CD14-positive monocyte (primary cell): ENCODE measurements around the gene ARMC7. TPM values are rescaled to one million over a fixed set of nuclear protein-coding genes. Genes with fewer than 3 reads are reported as not detected.
A peak's percentile ranks its signal among the peaks of the same experiment; 100 is the strongest.

Source experiments
- DNase-seq, 3 donors: peaks; one replicate each; pipeline ENCODE4 v3.0.0-alpha.2; 2011 to 2022
- H2AFZ ChIP-seq: 2 replicates; pipeline ENCODE4 v1.6.0; 2012; ENCODE audit warnings: mild to moderate bottlenecking, low read depth, low read length, inconsistent platforms; ENCODE audit not compliant: insufficient read depth, poor library complexity, severe bottlenecking
- H3K27ac ChIP-seq, 2 donors: 1 replicate in 1 of 2; 2 replicates in 1 of 2; pipeline ENCODE4 v1.5.1; 2012 to 2013; ENCODE audit warnings: low read length in 2 of 2, control low read depth in 1 of 2, inconsistent platforms in 1 of 2, low read depth in 1 of 2, mild to moderate bottlenecking in 1 of 2
- H3K27me3 ChIP-seq, 2 donors: one replicate each; pipeline versions ENCODE4 v1.6.0 to v1.6.1; 2011 to 2013; ENCODE audit warnings: low read length in 2 of 2; ENCODE audit not compliant: control insufficient read depth in 2 of 2, insufficient read depth in 2 of 2
- H3K36me3 ChIP-seq, 2 donors: replicated peaks in 1 of 2; 1 replicate in 1 of 2; 2 replicates in 1 of 2; pipeline versions ENCODE4 v1.5.1 to v1.6.1; 2012 to 2013; ENCODE audit warnings: low read length in 2 of 2, control low read depth in 1 of 2, inconsistent platforms in 1 of 2, mild to moderate bottlenecking in 1 of 2; ENCODE audit not compliant: insufficient read depth in 2 of 2, control insufficient read depth in 1 of 2
- H3K4me1 ChIP-seq, 2 donors: 1 replicate in 1 of 2; 2 replicates in 1 of 2; pipeline versions ENCODE4 v1.5.1 to v1.6.1; 2012 to 2013; ENCODE audit warnings: low read length in 2 of 2, control low read depth in 1 of 2, inconsistent platforms in 1 of 2, mild to moderate bottlenecking in 1 of 2, moderate library complexity in 1 of 2; ENCODE audit not compliant: insufficient read depth in 2 of 2, control insufficient read depth in 1 of 2
- H3K4me2 ChIP-seq: replicated peaks from 2 replicates; pipeline ENCODE3; 2012; ENCODE audit warnings: low read length, moderate library complexity, mild to moderate bottlenecking; ENCODE audit not compliant: poor library complexity, severe bottlenecking; ENCODE audit errors: extremely low read depth
- H3K4me3 ChIP-seq, 3 experiments: fragments of 200-600 bp in 1 of 3; sonication (generic) in 1 of 3; replicated peaks in 1 of 3; 1 replicate in 2 of 3; 2 replicates in 1 of 3; pipeline ENCODE4 v1.5.1; 2011 to 2013; ENCODE audit warnings: low read length in 3 of 3, mild to moderate bottlenecking in 3 of 3, control low read depth in 2 of 3, low read depth in 2 of 3, inconsistent platforms in 1 of 3, moderate library complexity in 1 of 3
- H3K79me2 ChIP-seq: 2 replicates; pipeline ENCODE4 v1.6.0; 2012; ENCODE audit warnings: mild to moderate bottlenecking, control low read depth, inconsistent platforms, low read length, moderate library complexity; ENCODE audit not compliant: insufficient read depth
- H3K9ac ChIP-seq: 2 replicates; pipeline ENCODE4 v1.6.0; 2017; ENCODE audit warnings: low read length, mild to moderate bottlenecking; ENCODE audit not compliant: insufficient read depth, poor library complexity, severe bottlenecking
- H3K9me3 ChIP-seq, 2 donors: replicated peaks in 1 of 2; 1 replicate in 1 of 2; 2 replicates in 1 of 2; pipeline versions ENCODE4 v1.5.1 to v1.6.1; 2012 to 2013; ENCODE audit warnings: low read length in 2 of 2, control low read depth in 1 of 2; ENCODE audit not compliant: control insufficient read depth in 1 of 2, insufficient read depth in 1 of 2
- H4K20me1 ChIP-seq: 2 replicates; pipeline ENCODE4 v1.6.0; 2012; ENCODE audit warnings: mild to moderate bottlenecking, low read length, control low read depth, moderate library complexity; ENCODE audit not compliant: insufficient read depth
- H3K27ac Mint-ChIP-seq, 7 donors: one replicate each; pipeline ENCODE4 v1.8.0; 2020; ENCODE audit warnings: mild to moderate bottlenecking in 7 of 7, mixed read lengths in 7 of 7, moderate library complexity in 6 of 7, inconsistent platforms in 2 of 7
- H3K27me3 Mint-ChIP-seq, 3 donors: one replicate each; pipeline ENCODE4 v1.8.0; 2021 to 2022; ENCODE audit warnings: low read depth in 3 of 3, mild to moderate bottlenecking in 3 of 3, mixed read lengths in 3 of 3, moderate library complexity in 3 of 3, inconsistent platforms in 1 of 3
- H3K36me3 Mint-ChIP-seq, 2 donors: one replicate each; pipeline ENCODE4 v1.8.0; 2020; ENCODE audit warnings: mixed read lengths in 2 of 2, inconsistent platforms in 1 of 2, mild to moderate bottlenecking in 1 of 2
- H3K4me1 Mint-ChIP-seq: one replicate; pipeline ENCODE4 v1.8.0; 2020; ENCODE audit warnings: mild to moderate bottlenecking, mixed read lengths
- H3K4me3 Mint-ChIP-seq, 2 donors: one replicate each; pipeline ENCODE4 v1.8.0; 2020; ENCODE audit warnings: mild to moderate bottlenecking in 2 of 2, mixed read lengths in 2 of 2, moderate library complexity in 1 of 2
- H3K9me3 Mint-ChIP-seq, 7 donors: one replicate each; pipeline ENCODE4 v1.8.0; 2020 to 2022; ENCODE audit warnings: mixed read lengths in 7 of 7, mild to moderate bottlenecking in 6 of 7, moderate library complexity in 6 of 7, inconsistent platforms in 2 of 7
- CTCF ChIP-seq: fragments of 200-600 bp; IDR thresholded peaks from one replicate; pipeline ENCODE4 v1.8.0; 2022; ENCODE audit warnings: antibody characterized with exemption, mild to moderate bottlenecking
- WGBS: methylation state at CpG from one replicate; pipeline ENCODE4 v1.1.5; 2013; ENCODE audit warnings: missing lambda C conversion rate; ENCODE audit not compliant: insufficient coverage; 5-methylcytosine and 5-hydroxymethylcytosine counted together
- intact Hi-C, 2 donors: fragments of 100-400 bp; cut with micrococcal nuclease; formaldehyde crosslinking; loops; one replicate each; pipeline versions ENCODE4 v1.15.0 to v1.15.1; 2023
- polyA plus RNA-seq, 3 donors: library from polyadenylated mRNA; depleted of rRNA in 1 of 3; unstranded in 2 of 3; stranded (reverse) in 1 of 3; fragments of 300-500 nt in 2 of 3; fragments of >200 nt in 1 of 3; fragmentation: Illumina TruSeq in 2 of 3; gene quantifications; 1 replicate in 2 of 3; 2 replicates in 1 of 3; pipeline ENCODE4 v1.2.3, GENCODE V29; 2012 to 2021

Gene ARMC7
- polyA plus RNA-seq, 3 donors: 1.3 to 11.8 (median 2.1) TPM

GRCh38 chr17:75128694-75129505 lies 19.1 kb downstream of the ARMC7 start:
- no peak overlapping the region for H3K4me3 ChIP-seq
- H3K27ac ChIP-seq: no peak overlapping the region
- peaks cover 27% of the 10 kb centered on the region for H3K79me2 ChIP-seq
- DNase-seq: no peak
- no peak overlapping the region for H2AFZ ChIP-seq
- H3K27me3 Mint-ChIP-seq: no peaks in the 10 kb centered on the region
- H3K4me3 Mint-ChIP-seq: no peak overlapping the region
- no peaks in the 10 kb centered on the region for H3K9me3 ChIP-seq
- H3K9me3 Mint-ChIP-seq: no peaks in the 10 kb centered on the region
- no peaks in the 10 kb centered on the region for H3K27me3 ChIP-seq
- intact Hi-C loops: no loop called here
- H3K27ac Mint-ChIP-seq: no peak overlapping the region
- no peak overlapping the region for H3K4me2 ChIP-seq
- H3K4me1 ChIP-seq: peaks cover 37 to 51% of the 10 kb centered on the region in 2 donors
- H3K9ac ChIP-seq: no peak overlapping the region
- peaks cover 28% of the 10 kb centered on the region for H4K20me1 ChIP-seq
- no peak for TF ChIP-seq CTCF
- peaks cover 18 to 31% of the 10 kb centered on the region in 2 donors for H3K36me3 Mint-ChIP-seq
- H3K36me3 ChIP-seq: peaks cover 18 to 21% of the 10 kb centered on the region in 2 donors
- WGBS: 94% methylated on average over 23 of the region's 33 CpGs
- H3K4me1 Mint-ChIP-seq: peaks cover 40% of the 10 kb centered on the region

DNA sequence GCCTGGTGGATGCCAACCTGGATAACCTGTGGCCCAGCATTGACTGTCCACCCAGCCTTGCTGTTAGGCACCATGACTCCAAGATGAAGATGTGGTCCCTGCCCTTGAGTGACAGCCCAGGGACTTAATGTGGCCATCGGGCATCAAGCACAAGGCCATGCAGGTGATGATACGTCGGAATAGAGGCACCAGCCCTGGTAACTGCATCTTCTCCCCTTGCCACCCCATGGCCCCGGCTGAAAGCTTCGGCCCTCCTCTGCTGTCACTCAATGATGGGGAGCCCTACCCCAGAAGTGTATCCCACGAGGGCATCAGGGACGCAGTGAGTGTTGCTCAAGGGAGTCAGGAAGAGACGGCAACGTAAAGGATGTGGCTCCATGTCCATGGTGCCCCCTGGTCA lies 19.8 kb downstream of the ARMC7 start:
- H3K4me3 Mint-ChIP-seq: no peak overlapping the region

More for the DNA sequence above, 19.8 kb downstream of the ARMC7 start:
- peaks cover 24% of the 10 kb centered on the region for H4K20me1 ChIP-seq
- no peak overlapping the region for H3K27ac ChIP-seq
- peaks cover 30 to 44% of the 10 kb centered on the region in 2 donors for H3K4me1 ChIP-seq
- H3K4me1 Mint-ChIP-seq: peaks cover 33% of the 10 kb centered on the region
- H3K4me3 ChIP-seq: no peak overlapping the region
- H3K36me3 Mint-ChIP-seq: peaks cover 18 to 32% of the 10 kb centered on the region in 2 donors
- no peaks in the 10 kb centered on the region for H3K27me3 Mint-ChIP-seq
- DNase-seq: no peak
- peaks cover 27% of the 10 kb centered on the region for H3K79me2 ChIP-seq
- H2AFZ ChIP-seq: no peak overlapping the region
- H3K36me3 ChIP-seq: peaks cover 18 to 23% of the 10 kb centered on the region in 2 donors
- no peak overlapping the region for H3K9ac ChIP-seq
- no peaks in the 10 kb centered on the region for H3K9me3 ChIP-seq
- intact Hi-C loops: no loop called here
- no peaks in the 10 kb centered on the region for H3K9me3 Mint-ChIP-seq
- H3K27ac Mint-ChIP-seq: peak overlapping the region in 1 of 7 donors; percentile 18
- H3K27me3 ChIP-seq: no peaks in the 10 kb centered on the region
- no peak for TF ChIP-seq CTCF
- no peak overlapping the region for H3K4me2 ChIP-seq
- 93% methylated on average over 9 of the region's 9 CpGs for WGBS
